Parietal lobe (tissue), 1 donor: ENCODE data around the gene EID2B. TPM values are rescaled to one million over a fixed set of nuclear protein-coding genes. Genes with fewer than 3 reads are reported as not detected.

Experiments
- total RNA-seq: library from RNA; depleted of rRNA; stranded (reverse); fragments of >200 nt; gene quantifications from one replicate; pipeline ENCODE4 v1.2.3, GENCODE V29; 2014

Gene EID2B
- total RNA-seq, result 15.3 TPM

DNA sequence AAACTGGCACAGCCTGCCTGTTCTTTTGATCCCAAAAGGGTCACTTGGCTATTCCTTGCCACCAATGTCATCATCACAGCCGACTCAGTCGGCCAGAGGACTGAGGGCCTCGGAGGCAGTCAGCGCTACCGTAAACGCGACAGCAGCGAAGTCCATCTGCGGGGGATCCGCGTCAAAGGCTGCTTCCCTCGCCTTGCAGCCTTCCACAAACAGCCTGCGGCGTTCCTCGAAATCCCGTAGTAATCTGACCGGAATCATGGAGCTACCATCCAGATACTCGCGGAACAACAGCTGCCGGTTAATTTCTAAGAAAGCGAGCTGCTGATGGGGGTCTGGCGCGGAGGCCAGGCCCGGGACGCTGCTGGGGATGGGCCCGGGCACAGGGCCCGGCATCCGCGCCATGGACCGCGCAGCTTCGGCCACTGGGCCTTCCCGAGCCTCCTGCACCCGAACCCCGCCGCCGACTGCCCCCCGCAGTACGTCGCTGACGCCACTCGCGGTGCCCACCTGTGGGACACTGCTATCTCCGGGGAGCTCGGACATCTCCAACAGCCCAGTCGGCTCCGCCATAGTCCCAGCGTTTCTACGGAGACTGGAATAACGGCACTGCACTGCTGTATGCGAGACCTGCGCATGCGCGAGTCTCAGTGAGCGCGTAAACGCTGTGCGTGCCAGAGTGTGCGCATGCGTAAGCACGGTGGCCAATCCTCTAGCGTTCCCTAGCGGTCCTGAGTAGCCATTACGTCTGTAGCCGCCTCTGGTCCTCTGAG, at the start of gene EID2B:
Gene EID2B (minus strand): TSS at position 620 of the 770 bp plus-strand sequence. CDS start 50 bp downstream, at position 570.

GRCh38 chr19:39539518-39540332, 7.1 kb upstream of the EID2B start, which contains the start of gene EID2:
Gene EID2, minus strand, starts transcription at chr19:39540161. Its CDS starts 82 bp downstream, at chr19:39540079.

DNA sequence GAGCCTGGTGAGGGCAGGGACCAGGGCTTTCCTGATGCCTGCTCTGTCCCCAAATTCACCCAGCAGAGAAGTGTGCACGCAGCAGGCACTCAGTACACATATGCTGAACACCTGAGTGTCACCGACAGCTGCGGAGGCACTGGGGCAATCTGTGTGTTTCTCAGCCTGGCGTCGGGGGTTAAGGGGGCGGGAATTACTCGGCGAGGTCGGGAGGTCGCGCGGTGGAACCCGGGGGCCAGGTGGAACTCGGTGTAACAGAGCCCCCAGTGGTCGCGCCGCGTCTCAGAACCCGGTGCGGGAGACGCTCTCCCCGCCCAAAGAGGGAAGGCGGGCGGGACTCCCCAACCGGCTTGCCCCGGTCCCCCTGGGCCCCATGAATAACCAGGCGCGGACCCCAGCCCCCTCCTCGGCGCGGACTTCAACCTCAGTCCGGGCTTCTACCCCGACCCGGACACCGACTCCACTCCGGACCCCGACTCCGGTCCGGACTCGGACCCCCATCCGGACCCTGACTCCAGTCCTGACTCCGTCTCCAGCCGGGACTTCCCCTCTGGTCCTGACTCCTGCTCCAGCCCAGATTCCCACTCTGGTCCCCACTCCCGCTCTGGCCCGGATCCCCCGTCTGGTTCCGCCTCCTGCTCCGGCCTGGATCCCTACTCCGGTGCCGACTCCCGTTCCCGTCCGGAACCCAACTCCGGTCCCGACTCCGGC, 17.7 kb downstream of the EID2B start, which contains the start of gene SELENOV:
Gene SELENOV (plus strand): TSS at position 300 of the 711 bp plus-strand sequence. CDS start 74 bp downstream, at position 374.

DNA sequence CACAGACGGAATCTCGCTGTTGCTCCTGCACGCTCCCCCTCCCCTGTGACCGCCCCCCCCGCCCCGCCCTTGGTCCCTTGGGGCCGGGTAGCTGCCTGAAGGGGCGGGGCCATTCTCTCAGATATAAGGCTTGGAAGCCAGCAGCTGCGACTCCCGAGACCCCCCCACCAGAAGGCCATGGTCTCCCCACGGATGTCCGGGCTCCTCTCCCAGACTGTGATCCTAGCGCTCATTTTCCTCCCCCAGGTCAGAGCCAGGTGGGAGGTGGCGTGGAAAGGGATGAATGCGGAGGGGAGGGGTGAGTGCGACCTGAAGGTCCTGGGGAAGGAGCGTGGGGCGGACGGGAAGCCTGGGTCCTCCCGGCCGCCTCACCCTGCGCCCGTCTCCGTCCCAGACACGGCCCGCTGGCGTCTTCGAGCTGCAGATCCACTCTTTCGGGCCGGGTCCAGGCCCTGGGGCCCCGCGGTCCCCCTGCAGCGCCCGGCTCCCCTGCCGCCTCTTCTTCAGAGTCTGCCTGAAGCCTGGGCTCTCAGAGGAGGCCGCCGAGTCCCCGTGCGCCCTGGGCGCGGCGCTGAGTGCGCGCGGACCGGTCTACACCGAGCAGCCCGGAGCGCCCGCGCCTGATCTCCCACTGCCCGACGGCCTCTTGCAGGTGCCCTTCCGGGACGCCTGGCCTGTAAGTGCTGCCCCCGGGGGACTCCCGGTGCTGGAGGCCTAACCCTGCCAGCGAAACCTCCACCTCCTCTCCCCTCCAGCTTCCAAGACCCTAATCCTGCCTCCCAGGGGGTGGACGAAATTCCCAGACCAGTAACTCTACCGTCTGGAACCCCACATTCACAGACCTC, 33.6 kb downstream of the EID2B start, which contains the start of gene DLL3:
Gene DLL3 (plus strand): TSS at position 150 of the 845 bp plus-strand sequence. CDS start 28 bp downstream, at position 178.

Other genes starting within 250 kb of the EID2B start
- not detected for gene IFNL1, start 236.4 kb downstream of the EID2B start, total RNA-seq
- 9.4 TPM for gene LRFN1, start 212.0 kb downstream of the EID2B start, total RNA-seq
- gene GMFG, start 196.8 kb downstream of the EID2B start, total RNA-seq, result 0.94 TPM
- 63.2 TPM for gene SAMD4B, start 190.4 kb downstream of the EID2B start, total RNA-seq
- 31.3 TPM for gene PAF1, start 141.7 kb downstream of the EID2B start, total RNA-seq
- 20.0 TPM for gene MED29, start 141.5 kb downstream of the EID2B start, total RNA-seq
- gene ZFP36, start 126.0 kb downstream of the EID2B start, total RNA-seq, result 0.94 TPM
- gene PLEKHG2, start 120.2 kb downstream of the EID2B start, total RNA-seq, result 49.1 TPM
- gene RPS16, start 96.9 kb downstream of the EID2B start, total RNA-seq, result 67.9 TPM
- gene SUPT5H, start 87.3 kb downstream of the EID2B start, total RNA-seq, result 70.7 TPM
- gene TIMM50, start 52.0 kb downstream of the EID2B start, total RNA-seq, result 41.6 TPM
- gene DLL3, start 33.9 kb downstream of the EID2B start, total RNA-seq, result 23.2 TPM
- gene SELENOV, start 17.7 kb downstream of the EID2B start, total RNA-seq, result not detected
- gene EID2, start 7.3 kb upstream of the EID2B start, total RNA-seq, result 16.9 TPM
- gene LGALS13, start 69.7 kb upstream of the EID2B start, total RNA-seq, result not detected
- not detected for gene LGALS16, start 123.1 kb upstream of the EID2B start, total RNA-seq
- gene LGALS14, start 171.6 kb upstream of the EID2B start, total RNA-seq, result not detected
- not detected for gene CLC, start 205.2 kb upstream of the EID2B start, total RNA-seq
- not detected for gene LEUTX, start 246.0 kb upstream of the EID2B start, total RNA-seq